Effector CD4-positive, alpha-beta T cell (primary cell): ENCODE data around the gene ZNF496.
"Not testable (repeated sequence)": the region's sequence is repeated elsewhere in the genome, so short reads cannot be mapped to it uniquely, and the experiment has no call there.

Experiments
- DNase-seq: peaks from one replicate; pipeline ENCODE4 v3.0.0-alpha.2; 2020
- total RNA-seq: gene quantifications from one replicate; lab custom pipeline; 2026; lab: John Stamatoyannopoulos, UW

Gene ZNF496
- total RNA-seq = 17.8 reads per million, percentile 44 among the genes with 10 or more reads in this experiment

DNA sequence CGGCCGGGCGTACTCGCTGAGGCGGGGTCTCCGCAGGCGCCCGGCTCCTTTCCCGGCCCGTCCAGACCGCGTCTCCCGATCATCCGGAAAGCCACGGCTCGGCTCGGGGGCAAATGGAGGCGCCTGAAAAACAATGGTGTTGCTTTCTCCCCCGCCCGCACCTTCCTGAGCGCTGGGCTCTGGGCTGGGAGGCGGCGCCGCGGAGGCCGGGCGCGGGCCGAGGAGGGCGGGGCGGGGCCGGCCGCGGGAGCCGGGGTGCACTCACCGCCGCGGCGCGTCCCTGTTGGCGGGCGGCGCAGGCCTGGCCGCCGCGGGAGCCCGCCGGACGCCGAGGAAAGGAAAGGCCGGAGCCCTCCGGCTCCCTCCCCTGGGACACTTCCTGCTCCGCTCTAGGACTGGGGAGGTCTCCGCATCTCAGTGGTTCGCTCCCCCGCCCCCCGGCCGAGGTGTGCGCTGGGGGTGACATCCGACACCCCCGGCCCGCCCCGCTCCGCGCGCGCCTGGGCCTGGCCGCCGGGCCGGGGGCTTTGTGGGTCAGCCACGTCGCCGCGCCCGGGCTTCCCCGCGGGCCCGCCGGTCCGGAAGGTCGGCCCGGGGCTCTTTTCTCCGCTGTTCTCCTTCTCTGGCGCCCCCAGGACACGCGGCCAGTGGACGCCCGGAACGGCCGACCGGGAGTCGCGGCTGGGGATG is at the start of gene ZNF496:
TSS of gene ZNF496 (minus strand) at position 343 of the 690 bp plus-strand sequence. CDS start 2,289 bp downstream, outside the sequence.
- DNase-seq = peak; percentile 29

DNA sequence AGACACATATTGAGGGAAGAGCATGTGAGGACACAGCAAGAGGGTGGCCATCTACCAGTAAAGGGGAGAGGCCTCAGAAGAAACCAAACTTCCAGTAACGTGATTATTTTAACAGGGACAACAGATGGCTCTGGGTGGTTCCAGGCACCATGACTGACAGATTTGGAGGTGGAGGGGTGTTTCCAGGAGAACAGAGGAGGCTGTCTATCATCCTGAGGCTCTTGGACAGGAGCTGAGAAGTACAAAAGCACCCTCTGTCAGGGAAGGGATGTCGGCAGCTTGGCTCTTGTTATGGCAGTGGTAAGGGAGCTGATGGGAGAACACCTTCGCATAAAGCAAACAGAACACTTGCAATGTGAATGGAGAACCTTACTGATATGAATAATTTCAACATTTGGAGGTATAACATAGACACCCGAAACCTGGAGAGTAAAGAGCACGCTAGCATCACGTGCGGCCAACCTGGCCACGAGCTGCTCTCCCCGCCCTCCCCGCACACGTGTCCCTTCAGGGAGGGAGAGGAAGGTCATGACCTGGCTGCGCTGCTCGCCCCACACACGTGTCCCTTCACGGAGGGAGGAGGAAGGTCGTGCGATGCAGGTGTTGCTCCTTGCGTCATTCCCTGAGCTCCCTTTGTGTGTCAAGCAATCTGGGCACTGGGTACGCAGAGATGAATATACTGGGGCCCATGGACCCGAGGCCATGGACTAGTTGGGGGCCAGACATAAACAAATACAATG is 46.8 kb upstream of the ZNF496 start:
- DNase-seq = no peak

DNA sequence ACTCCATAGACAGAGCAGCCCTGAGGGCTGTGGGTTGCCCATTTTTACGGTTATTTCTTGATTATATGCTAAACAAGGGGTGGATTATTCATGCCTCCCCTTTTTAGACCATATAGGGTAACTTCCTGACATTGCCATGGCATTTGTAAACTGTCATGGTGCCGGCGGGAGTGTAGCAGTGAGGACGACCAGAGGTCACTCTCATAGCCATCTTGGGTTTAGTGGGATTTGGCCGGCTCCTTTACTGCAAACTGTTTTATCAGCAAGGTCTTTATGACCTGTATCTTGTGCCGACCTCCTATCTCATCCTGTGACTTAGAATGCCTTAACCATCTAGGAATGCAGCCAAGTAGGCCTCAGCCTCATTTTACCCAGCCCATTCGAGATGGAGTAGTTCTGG is 46.0 kb upstream of the ZNF496 start:
- DNase-seq = not testable (repeated sequence)

DNA sequence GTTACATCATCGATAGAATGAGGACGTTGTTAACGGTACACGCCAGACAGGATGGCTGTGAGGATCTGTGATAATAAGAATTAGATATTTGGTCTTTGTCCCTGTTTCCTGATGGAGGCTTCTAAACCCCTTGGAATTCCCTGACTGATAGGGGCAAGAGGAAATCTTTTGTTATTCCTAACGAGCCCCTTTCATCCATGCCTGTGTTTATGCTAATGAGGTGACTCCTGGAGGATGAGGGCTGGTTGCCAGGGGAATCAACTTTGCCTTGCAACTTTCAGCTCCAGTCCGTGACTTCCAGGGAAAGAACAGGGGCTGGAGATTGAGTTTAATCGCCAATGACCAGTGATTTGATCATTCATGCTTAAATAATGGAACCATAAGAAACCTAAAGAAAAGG is 45.0 kb upstream of the ZNF496 start:
- DNase-seq = no peak

DNA sequence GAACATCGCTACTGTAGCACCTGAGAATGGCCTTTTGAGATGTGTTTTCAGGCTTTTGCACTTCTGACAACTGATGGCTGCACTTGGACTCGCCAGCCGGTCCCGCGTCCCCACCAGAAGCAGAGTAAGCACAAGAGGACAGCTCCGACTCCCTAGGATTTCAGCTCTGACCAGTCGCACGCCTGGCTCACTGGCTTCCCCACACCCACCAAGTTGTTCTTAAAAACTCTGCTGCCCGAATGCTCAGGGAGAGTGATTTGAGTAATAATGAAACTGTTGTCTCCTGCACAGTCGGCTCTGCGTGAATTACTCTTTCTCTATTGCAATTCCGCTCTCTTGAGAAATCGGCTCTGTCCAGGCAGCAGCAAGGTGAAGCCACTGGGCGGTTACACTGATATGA is 44.1 kb upstream of the ZNF496 start:
- DNase-seq = no peak

DNA sequence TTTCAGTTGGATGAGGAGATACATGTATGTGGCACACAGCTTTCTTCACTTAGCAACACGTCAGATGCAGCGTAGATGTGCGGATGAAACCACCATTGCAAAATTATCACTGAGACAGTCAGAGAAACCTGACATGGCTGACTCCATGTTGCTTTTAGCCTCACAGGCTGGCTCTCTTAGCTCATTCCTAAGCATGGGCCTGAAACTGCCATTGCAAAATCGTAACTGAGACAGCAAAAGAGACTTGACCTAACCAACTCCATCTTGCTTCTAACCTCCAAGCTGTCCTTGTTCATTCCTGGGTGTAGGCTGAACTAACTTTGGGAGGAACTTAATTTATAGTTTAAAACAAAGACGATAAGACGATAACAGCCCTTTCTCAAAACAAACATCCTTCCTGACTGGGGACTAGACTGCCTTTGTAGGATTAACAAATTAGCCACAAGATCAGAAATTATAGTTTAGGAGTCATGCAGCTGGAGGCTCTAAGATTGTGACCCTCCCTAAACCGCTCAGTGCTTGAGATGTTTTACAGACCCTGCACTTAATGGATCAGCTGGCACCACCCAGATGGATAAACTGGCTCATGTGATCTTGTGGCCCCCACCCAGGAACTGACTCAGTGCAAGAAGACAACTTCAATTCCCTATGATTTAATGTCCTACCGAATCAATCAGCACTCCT is 43.1 kb upstream of the ZNF496 start:
- not testable (repeated sequence) for DNase-seq

DNA sequence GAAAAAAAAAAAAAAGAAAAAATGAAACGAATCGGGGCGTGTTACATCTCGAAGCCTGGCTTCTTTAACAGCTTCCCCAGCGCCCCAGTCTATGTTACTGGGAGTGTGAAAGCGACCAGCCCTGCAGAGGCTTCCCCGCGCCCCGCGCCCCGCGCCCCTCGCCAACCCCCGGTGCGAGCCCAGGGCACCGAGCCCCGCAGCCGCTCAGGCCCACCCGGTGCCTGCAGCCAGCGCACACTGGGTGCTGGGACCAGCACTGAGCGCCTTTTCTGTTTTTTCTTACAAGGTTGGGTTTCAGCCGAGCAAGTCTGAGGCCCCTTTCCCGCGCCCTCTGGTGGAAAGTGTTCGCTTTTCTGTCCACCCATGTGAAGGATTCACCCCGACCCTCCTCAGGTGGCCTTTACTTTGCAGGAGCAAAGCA is 42.1 kb upstream of the ZNF496 start:
- peak; percentile 33 for DNase-seq

DNA sequence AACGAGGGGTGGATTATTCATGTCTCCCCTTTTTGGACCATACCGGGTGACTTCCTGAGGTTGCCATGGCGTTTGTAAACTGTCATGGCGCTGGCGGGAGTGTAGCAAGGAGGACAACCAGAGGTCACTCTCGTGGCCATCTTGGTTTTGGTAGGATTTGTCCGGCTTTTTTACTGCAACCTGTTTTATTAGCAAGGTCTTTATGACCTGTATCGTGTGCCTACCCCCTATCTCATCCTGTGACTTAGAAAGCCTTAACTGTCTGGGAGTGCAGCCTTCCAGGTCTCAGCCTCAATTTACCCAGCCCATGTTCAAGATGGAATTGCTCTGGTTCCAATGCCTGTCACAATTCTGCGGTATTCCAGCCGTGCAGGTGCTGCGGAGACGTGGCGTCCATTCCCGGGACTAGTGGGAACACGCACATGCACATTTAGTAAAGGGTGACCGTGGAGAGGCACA is 40.2 kb upstream of the ZNF496 start:
- DNase-seq = no peak

DNA sequence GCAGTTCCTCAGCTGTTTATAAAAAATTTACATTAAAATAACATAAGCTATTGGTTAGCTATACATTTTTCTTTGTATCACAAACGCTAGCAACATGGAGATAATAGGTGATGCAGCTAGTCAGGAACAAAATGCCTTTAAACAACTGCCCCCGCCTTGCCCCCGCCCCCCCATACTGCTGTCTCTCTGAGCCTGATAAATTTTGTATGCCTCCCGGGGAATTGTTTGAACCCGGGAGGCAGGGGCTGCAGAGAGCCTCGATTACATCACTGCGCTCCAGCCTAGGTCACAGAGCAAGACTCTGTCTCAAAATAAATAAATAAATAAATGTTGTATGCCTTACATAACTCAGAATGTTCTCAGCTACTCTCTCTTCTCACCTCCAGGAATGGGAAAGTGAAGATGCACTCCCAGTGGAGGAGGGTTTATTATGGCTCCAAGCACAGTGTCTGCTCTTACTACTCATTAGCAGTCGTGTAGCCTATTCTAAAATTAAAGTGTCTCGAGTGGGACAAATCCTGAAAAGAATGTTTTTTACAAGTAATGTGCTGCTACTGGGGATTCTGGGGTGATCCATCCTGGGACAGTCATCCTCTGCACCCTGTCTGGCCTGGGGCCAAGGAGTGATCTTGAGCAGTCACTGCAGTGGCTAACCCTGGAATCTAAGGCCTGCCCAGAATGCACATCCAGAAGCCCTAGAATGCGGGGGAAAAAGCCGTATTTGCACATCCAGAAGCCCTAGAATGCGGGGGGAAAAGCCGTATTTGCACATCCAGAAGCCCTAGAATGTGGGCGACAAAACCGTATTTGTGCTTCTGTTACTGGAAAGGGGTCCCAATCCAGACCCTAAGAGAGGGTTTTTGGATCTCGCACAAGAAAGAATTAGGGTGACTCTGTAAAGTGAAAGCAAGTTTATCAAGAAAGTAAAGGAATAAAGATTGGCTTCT is 39.4 kb upstream of the ZNF496 start:
- no peak for DNase-seq

DNA sequence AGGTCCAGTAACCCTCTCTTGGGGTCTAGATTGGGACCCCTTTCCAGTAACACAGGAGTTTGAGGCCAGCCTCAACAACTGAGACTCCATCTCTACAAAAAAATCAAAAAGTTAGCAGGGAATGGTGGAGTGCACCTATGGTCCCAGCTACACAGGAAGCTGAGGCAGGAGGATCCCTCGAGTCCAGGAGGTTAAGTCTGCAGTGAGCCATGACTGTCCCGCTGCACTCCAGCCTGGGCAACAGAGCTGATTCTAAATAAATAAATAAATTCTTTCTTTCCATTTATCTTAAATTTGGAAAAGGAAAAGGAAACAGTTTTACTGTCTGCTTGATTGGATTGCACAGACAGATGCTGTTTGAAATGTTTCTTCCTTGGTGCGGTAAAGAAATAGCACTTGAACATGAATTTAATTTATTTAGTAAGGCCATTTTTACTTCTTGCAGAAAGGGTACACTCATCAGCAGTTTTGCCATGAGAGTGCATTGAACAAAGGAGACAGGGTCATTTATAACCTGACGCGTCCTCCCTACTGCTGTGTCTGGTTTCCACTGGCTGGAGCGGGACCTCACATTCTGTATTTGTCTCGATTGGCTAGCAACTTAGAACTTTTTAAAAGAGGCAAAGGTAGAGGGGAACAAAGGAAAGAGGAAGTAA is 37.0 kb upstream of the ZNF496 start:
- no peak for DNase-seq

DNA sequence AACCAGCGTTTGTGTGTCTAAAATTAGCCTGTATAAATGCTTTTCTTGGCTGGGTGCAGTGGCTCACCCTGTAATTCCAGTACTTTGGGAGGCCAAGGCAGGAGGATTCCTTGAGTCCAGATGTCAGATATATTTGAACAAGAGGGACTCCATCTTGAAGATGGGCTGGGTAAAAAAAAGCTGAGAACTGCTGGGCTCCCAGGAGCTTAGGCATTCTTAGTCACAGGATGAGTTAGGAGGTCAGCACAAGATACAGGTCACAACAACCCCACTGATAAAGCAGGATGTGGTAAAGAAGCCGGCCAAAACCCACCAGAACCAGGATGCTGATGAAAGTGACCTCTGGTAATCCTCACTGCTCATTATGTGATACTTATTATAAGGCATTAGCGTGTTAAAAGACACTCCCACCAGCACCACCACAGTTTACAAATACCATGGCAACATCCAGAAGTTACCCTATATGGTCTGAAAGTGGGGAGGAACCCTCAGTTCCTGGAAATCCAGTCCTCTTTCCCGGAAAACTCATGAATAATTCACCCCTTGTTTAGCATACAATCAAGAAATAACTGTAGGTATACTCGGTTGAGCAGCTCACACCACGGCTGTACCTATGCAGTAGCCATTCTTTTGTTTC is 36.2 kb upstream of the ZNF496 start:
- no peak for DNase-seq

DNA sequence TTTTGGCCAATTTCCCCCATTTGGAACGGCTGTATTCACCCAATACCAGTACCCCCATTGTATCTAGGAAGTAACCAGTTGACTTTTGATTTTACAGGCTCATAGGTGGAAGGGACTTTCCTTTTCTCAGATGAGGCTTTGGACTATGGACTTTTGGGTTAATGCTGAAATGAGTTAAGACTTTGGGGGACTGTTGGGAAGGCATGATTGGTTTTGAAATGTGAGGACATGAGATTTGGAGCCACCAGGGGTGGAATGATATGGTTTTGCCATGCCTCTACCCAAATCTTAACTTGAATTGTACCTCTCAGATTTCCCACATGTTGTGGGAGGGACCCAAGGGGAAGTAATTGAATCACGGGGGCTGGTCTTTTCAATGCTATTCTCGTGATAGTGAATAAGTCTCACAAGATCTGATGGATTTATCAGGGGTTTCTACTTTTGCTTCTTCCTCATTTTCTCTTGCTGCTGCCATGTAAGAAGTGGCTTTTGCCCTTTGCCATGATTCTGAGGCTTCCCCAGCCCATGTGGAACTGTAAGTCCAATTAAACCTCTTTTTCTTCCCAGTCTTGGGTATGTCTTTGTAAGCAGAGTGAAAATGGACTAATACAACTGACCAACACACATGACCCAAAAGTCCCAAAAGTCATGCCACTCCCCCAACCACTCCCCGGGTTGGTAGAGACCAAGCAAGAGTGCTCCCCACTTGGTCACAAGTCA is 35.4 kb upstream of the ZNF496 start:
- DNase-seq = no peak

DNA sequence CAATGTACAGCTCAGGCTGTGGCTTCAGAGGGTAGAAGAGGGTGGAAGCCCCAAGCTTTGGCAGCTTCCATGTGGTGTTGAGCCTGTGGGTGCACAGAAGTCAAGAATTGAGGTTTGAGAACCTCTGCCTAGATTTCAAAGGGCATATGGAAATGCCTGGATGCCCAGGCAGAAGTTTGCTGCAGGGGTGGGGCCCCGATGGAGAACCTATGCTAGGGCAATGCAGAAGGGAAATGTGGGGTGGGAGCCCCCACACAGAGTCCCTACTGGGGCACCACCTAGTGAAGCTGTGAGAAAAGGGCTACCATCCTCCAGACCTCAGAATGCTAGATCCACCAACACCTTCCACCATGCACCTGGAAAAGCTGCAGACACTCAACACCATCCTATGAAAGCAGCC is 34.7 kb upstream of the ZNF496 start:
- not testable (repeated sequence) for DNase-seq

DNA sequence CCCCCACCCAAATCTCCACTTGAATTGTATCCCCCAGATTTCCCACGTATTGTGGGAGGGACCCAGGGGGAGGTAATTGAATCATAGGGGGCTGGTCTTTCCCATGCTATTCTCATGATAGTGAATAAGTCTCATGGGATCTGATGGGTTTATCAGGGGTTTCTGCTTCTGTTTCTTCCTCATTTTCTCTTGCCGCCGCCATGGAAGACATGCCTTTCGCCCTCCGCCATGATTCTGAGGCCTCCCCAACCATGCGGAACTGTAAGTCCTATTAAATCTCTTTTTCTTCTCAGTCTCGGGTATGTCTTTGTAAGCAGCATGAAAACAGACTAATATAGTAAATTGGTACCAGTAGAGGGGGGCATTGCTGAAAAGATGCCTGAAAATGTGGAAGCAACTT is 33.4 kb upstream of the ZNF496 start:
- DNase-seq = no peak

DNA sequence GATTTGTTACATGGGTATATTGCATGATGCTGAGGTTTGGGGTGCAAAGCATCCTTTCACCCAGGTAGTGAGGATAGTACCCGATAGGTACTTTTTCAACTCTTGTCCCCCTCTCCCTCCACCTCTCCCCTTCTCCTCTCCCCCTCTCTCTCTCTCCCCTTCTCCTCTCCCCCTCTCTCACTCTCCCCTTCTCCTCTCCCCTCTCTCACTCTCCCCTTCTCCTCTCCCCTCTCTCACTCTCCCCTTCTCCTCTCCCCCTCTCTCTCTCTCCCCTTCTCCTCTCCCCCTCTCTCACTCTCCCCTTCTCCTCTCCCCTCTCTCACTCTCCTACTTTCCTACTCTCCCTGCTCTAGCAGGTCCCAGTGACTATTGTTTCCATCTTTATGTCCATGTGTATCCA is 31.3 kb upstream of the ZNF496 start:
- DNase-seq = not testable (repeated sequence)

DNA sequence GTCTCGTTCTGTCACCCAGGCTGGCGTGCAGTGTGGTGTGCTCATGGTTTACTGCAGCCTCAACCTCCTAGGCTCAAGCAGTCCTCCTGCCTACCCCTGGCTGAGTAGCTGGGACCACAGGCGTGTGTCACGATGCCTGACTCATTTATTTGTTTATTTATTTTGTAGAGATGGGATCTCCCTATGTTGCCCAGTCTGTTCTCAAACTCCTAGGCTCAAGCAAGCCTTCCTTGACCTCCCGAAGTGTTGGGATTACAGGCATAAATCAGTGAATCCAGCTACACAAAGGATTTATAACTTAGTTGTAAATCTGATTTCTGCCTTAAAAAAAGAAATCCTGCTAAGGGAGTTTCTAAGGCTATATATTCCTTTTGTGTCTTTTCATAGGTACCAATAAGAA is 30.5 kb upstream of the ZNF496 start:
- no peak for DNase-seq

DNA sequence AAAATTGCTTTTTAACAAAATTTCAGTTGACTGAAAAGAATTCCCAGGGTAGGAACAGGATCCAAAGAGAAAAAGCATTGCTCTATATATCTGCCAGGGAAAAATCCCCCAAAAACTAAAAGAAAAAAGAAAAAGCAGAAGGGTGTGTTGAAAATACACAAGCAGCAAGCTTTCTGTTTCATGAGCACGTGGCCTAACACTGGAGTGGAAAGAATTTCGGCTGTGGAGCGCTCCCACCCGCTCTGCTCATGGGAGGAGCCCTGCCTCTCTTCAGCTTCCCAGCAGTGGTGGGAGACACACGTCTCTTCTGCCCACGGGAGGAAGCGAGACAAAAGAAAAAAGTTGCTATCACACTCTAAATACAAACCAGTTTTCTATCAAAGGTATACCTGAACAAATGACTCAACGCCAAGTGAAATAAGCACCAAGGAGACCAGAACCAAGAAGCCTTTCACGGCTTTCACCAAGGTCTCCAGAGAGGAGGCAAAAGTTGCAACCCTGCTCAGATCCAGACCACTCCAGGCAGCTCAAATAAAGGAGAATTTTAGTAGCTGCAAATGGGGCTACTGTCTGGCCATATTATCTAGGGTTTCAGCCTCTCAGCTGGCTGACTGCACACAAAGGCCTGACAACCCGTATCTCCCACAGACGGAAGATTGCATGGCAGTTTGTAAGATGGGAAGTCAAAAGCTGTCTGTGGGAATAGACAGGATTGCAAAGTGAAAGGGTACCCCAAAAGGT is 29.5 kb upstream of the ZNF496 start:
- DNase-seq = no peak

DNA sequence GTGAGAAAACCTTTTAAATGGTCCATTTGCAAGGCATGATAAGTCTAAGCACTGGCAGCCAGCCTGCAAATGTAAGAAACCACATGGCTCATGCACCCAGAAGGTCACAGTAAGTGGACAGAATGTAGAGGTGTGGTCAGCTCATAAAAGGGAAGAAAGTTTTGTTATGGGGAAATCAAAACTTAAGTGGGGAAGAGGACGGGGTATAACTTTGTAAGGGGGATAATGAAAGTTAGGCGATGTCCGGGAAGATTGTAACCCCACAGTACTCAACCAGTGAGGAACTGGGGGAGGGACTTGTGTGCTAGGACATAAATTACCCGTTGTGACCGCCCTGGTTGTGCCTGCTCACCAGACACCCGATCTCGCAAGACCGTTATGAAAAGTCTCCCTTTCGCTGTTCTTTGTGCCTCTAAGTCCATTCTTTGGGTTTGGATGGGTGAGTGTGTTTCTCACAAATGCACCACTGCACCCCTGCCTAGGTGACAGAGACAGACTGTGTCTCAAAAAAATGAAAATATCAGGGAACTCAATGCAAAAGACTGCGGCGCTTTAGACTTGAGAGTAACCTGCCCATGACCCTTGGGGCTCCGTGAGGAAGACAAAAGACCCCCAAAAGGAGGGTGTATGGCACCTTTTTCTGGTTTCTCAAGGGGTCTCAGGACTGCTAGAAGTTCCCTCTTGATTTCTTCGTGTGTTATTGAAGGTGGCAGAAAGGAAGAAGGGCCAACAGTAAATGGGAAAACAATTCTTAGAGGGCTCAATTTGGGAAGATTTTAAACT is 28.6 kb upstream of the ZNF496 start:
- DNase-seq = no peak

DNA sequence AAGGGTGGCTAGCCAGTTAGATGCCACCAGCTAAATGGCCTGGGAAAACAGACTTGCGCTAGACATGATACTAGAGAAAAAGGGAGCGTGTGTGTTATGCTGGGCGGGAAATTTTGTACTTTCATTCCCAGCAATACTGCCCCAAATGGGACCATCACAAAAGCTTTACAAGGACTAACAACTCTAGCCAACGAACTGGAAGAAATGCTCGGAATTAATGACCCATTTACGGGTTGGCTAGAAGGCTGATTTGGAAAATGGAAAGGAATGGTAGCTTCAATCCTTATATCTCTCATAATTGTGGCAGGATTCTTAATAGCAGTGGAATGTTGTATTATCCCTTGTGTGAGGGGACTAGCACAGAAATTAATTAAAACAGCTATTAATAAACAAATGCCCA is 27.9 kb upstream of the ZNF496 start:
- no peak for DNase-seq
